Caco-2 (cell line): ENCODE data around the gene PTGIS. TPM values are rescaled to one million over a fixed set of nuclear protein-coding genes. Genes with fewer than 3 reads are reported as not detected.
"Not testable (repeated sequence)": the region's sequence is repeated elsewhere in the genome, so short reads cannot be mapped to it uniquely, and the experiment has no call there.

Experiments
- BruUV-seq: library from RNA; stranded (reverse); fragments of 400-500 nt; replicated peaks from 2 replicates; lab custom pipeline; 2021; lab: Mats Ljungman, UMichigan
- CTCF ChIA-PET: fragments of 300-600 bp; sonication (Branson Sonifier 250); formaldehyde crosslinking; loops from one replicate; lab custom pipeline; 2022; ENCODE audit warnings: antibody characterized with exemption; lab: Charles Lee
- POLR2A ChIA-PET: fragments of 300-600 bp; sonication (Branson Sonifier 250); formaldehyde crosslinking; loops from one replicate; lab custom pipeline; 2022; ENCODE audit warnings: antibody characterized with exemption; lab: Charles Lee
- DNase-seq, 2 experiments: peaks; one replicate each; pipeline versions ENCODE4 v3.0.0 to v3.0.0-alpha.2; 2020 to 2022
- H3K27me3 ChIP-seq: replicated peaks from 2 replicates; pipeline ENCODE4 v1.6.0; 2011; ENCODE audit warnings: low read length; ENCODE audit not compliant: control insufficient read depth, insufficient read depth
- H3K36me3 ChIP-seq: 2 replicates; pipeline ENCODE4 v1.5.1; 2011; ENCODE audit warnings: low read length; ENCODE audit not compliant: control insufficient read depth, insufficient read depth
- H3K4me1 ChIP-seq: fragments of 250-450 bp; sonication (Bioruptor Pico); 2 replicates; pipeline ENCODE4 v1.5.1; 2020; ENCODE audit warnings: mild to moderate bottlenecking
- H3K4me3 ChIP-seq: 2 replicates; pipeline ENCODE4 v1.5.1; 2011; ENCODE audit warnings: low read depth, mild to moderate bottlenecking, control low read depth, low read length
- H3K9me3 ChIP-seq: fragments of 250-450 bp; sonication (Bioruptor Pico); 2 replicates; pipeline ENCODE4 v1.5.1; 2020; ENCODE audit warnings: mild to moderate bottlenecking, moderate library complexity
- H3K27ac Mint-ChIP-seq: one replicate; pipeline ENCODE4 v1.8.0; 2022; ENCODE audit warnings: mixed read lengths; ENCODE audit not compliant: unreplicated experiment
- H3K27me3 Mint-ChIP-seq: one replicate; pipeline ENCODE4 v1.8.0; 2022; ENCODE audit warnings: mixed read lengths; ENCODE audit not compliant: insufficient read depth, unreplicated experiment
- H3K36me3 Mint-ChIP-seq: one replicate; pipeline ENCODE4 v1.8.0; 2022; ENCODE audit warnings: mild to moderate bottlenecking, mixed read lengths; ENCODE audit not compliant: insufficient read depth, unreplicated experiment
- H3K4me1 Mint-ChIP-seq: one replicate; pipeline ENCODE4 v1.8.0; 2022; ENCODE audit warnings: low read depth, mixed read lengths; ENCODE audit not compliant: unreplicated experiment
- H3K4me3 Mint-ChIP-seq: one replicate; pipeline ENCODE4 v1.8.0; 2022; ENCODE audit warnings: mild to moderate bottlenecking, moderate library complexity, mixed read lengths; ENCODE audit not compliant: unreplicated experiment
- H3K9me3 Mint-ChIP-seq: one replicate; pipeline ENCODE4 v1.8.0; 2022; ENCODE audit warnings: mixed read lengths; ENCODE audit not compliant: unreplicated experiment
- CTCF ChIP-seq, 2 experiments: fragments of 200-600 bp in 1 of 2; IDR thresholded peaks; 1 replicate in 1 of 2; 2 replicates in 1 of 2; pipeline versions ENCODE4 v1.5.1 to v1.8.0; 2011 to 2022; ENCODE audit warnings: antibody characterized with exemption in 1 of 2, control low read depth in 1 of 2, inconsistent platforms in 1 of 2, low read depth in 1 of 2, low read length in 1 of 2, mild to moderate bottlenecking in 1 of 2, moderate library complexity in 1 of 2; ENCODE audit not compliant: insufficient read depth in 1 of 2, severe bottlenecking in 1 of 2, unreplicated experiment in 1 of 2
- intact Hi-C: fragments of 100-400 bp; cut with micrococcal nuclease; formaldehyde crosslinking; loops from one replicate; pipeline ENCODE4 v1.10.0; 2022; ENCODE audit not compliant: unreplicated experiment
- total RNA-seq: library from RNA; stranded (reverse); gene quantifications from 2 replicates; pipeline ENCODE4 v1.2.3, GENCODE V29; 2022

The PTGIS gene
- total RNA-seq, 1 experiment from 2014 or later, result 2.7 TPM

GRCh38 chr20:49612127-49612738 is 44.3 kb upstream of the PTGIS start:
- POLR2A ChIA-PET, result no interaction called here

GRCh38 chr20:49611539-49612126 is 43.7 kb upstream of the PTGIS start:
- CTCF ChIA-PET, result interaction anchor here (0.7 to 2.5 kb wide), 10 partner anchors 28 to 460 kb away, joined by 3 to 12 read pairs (median 3); partner anchors contain the start of gene SLC9A8
- H3K9me3 Mint-ChIP-seq, POLR2A ChIA-PET, H3K4me3 ChIP-seq, BruUV-seq, H3K4me1 ChIP-seq, H3K9me3 ChIP-seq, H3K36me3 ChIP-seq, H3K36me3 Mint-ChIP-seq, H3K27me3 ChIP-seq, H3K27me3 Mint-ChIP-seq, H3K27ac Mint-ChIP-seq, DNase-seq: not testable (repeated sequence)
- intact Hi-C loops, result loop anchor here (1.0 to 2.0 kb wide), 8 partner anchors 64 to 317 kb away; no protein-coding TSS in a partner anchor
- peak overlapping the region; percentile 76 for H3K4me3 Mint-ChIP-seq
- peaks cover 19% of the 10 kb centered on the region for H3K4me1 Mint-ChIP-seq

More at GRCh38 chr20:49612127-49612738, 44.3 kb upstream of the PTGIS start:
- CTCF ChIA-PET, result interaction anchor here (0.7 to 2.5 kb wide), 13 partner anchors 28 to 459 kb away, joined by 3 to 12 read pairs (median 3); partner anchors contain the start of gene SLC9A8
- H3K4me1 ChIP-seq, result peaks cover 7% of the 10 kb centered on the region
- no peak overlapping the region for H3K4me3 ChIP-seq
- intact Hi-C loops, result no loop called here
- Mint-ChIP-seq H3K36me3 (no peaks in the 10 kb centered on the region), H3K4me3 (no peak overlapping the region), H3K27me3 (no peaks in the 10 kb centered on the region), H3K9me3 (no peaks in the 10 kb centered on the region), H3K4me1 (peaks cover 19% of the 10 kb centered on the region), H3K27ac (no peak overlapping the region)
- H3K27me3 ChIP-seq, result no peaks in the 10 kb centered on the region
- no peaks in the 10 kb centered on the region for H3K9me3 ChIP-seq
- no peak for TF ChIP-seq CTCF (IDR thresholded peaks at IDR 0.05; ENCODE audit: insufficient read depth in 1 of 2, low read depth in 1 of 2, low read length in 1 of 2, severe bottlenecking in 1 of 2, unreplicated experiment in 1 of 2)
- DNase-seq, result no peak
- no peaks in the 10 kb centered on the region for H3K36me3 ChIP-seq
- BruUV-seq, result no TSS peak

GRCh38 chr20:49610691-49611538 is 43.0 kb upstream of the PTGIS start:
- TF ChIP-seq CTCF (IDR thresholded peaks at IDR 0.05; ENCODE audit: insufficient read depth in 1 of 2, low read depth in 1 of 2, low read length in 1 of 2, severe bottlenecking in 1 of 2, unreplicated experiment in 1 of 2), result peak; percentile 100
- CTCF ChIA-PET, result interaction anchor here (0.5 to 10.0 kb wide), 57 partner anchors 10 to 461 kb away, joined by 3 to 572 read pairs (median 4); partner anchors contain the start of genes B4GALT5, RNF114 and SLC9A8
- POLR2A ChIA-PET, result interaction anchor here (0.6 to 1.3 kb wide), 3 partner anchors 27 to 278 kb away, joined by 3 to 14 read pairs (median 9); no protein-coding TSS in a partner anchor

More at GRCh38 chr20:49610691-49611538, 43.0 kb upstream of the PTGIS start:
- Histone ChIP-seq H3K4me1 (peaks cover 7% of the 10 kb centered on the region), H3K36me3 (no peaks in the 10 kb centered on the region), H3K27me3 (no peaks in the 10 kb centered on the region), H3K4me3 (peak overlapping the region; percentile 34), H3K9me3 (no peaks in the 10 kb centered on the region)
- BruUV-seq, result no TSS peak
- intact Hi-C loops, result loop anchor here (1.0 to 2.0 kb wide), 8 partner anchors 64 to 317 kb away; no protein-coding TSS in a partner anchor
- peak overlapping the region; percentile 76 for H3K4me3 Mint-ChIP-seq
- peak overlapping the region; percentile 5 for H3K27ac Mint-ChIP-seq
- no peaks in the 10 kb centered on the region for H3K9me3 Mint-ChIP-seq
- H3K4me1 Mint-ChIP-seq, result peaks cover 19% of the 10 kb centered on the region
- DNase-seq, result peak; percentile 98 to 100
- H3K27me3 Mint-ChIP-seq, result no peaks in the 10 kb centered on the region
- no peaks in the 10 kb centered on the region for H3K36me3 Mint-ChIP-seq
